BLaER1 (cell line): ENCODE results near the gene MOV10.

ENCODE experiments used
- H3K27ac ChIP-seq: shearing (Covaris generic); formaldehyde crosslinking; 2 replicates; pipeline ENCODE4 v1.8.1; 2022
- H3K27me3 ChIP-seq: shearing (Covaris generic); formaldehyde crosslinking; 2 replicates; pipeline ENCODE4 v1.8.1; 2022
- H3K36me3 ChIP-seq: shearing (Covaris generic); formaldehyde crosslinking; 2 replicates; pipeline ENCODE4 v1.8.1; 2022
- H3K4me1 ChIP-seq: shearing (Covaris generic); formaldehyde crosslinking; 2 replicates; pipeline ENCODE4 v1.8.1; 2022
- H3K4me2 ChIP-seq: shearing (Covaris generic); formaldehyde crosslinking; 2 replicates; pipeline ENCODE4 v1.8.1; 2022
- H3K4me3 ChIP-seq: shearing (Covaris generic); formaldehyde crosslinking; 2 replicates; pipeline ENCODE4 v1.8.1; 2022
- H3K9ac ChIP-seq: shearing (Covaris generic); formaldehyde crosslinking; 2 replicates; pipeline ENCODE4 v1.8.1; 2022
- H3K9me3 ChIP-seq: shearing (Covaris generic); formaldehyde crosslinking; 2 replicates; pipeline ENCODE4 v1.8.1; 2022
- H4K20me1 ChIP-seq: shearing (Covaris generic); formaldehyde crosslinking; 2 replicates; pipeline ENCODE4 v1.8.1; 2022
- Cebpa-rat ChIP-seq: shearing (Covaris generic); IDR thresholded peaks from 2 replicates; pipeline ENCODE4 v1.8.1; 2022

Gene MOV10

GRCh38 chr1:112686835-112687234, 12.4 kb downstream of the MOV10 start:
- TF ChIP-seq Cebpa-rat: no peak
- Histone ChIP-seq H3K4me2 (no peak overlapping the region), H3K9me3 (no peaks in the 10 kb centered on the region), H3K27ac (no peak overlapping the region), H4K20me1 (peaks cover 47% of the 10 kb centered on the region), H3K36me3 (peaks cover 69% of the 10 kb centered on the region), H3K4me3 (no peak overlapping the region), H3K27me3 (no peaks in the 10 kb centered on the region), H3K9ac (no peak overlapping the region), H3K4me1 (peaks cover 13% of the 10 kb centered on the region)

GRCh38 chr1:112687361-112687760, 12.9 kb downstream of the MOV10 start:
- H3K4me2 ChIP-seq: no peak overlapping the region
- no peak for TF ChIP-seq Cebpa-rat
- peaks cover 47% of the 10 kb centered on the region for H4K20me1 ChIP-seq
- H3K9ac ChIP-seq: no peak overlapping the region
- no peak overlapping the region for H3K4me3 ChIP-seq
- H3K36me3 ChIP-seq: peaks cover 71% of the 10 kb centered on the region
- H3K4me1 ChIP-seq: peaks cover 13% of the 10 kb centered on the region
- H3K27ac ChIP-seq: no peak overlapping the region
- no peaks in the 10 kb centered on the region for H3K9me3 ChIP-seq
- no peaks in the 10 kb centered on the region for H3K27me3 ChIP-seq

GRCh38 chr1:112687785-112688496, 13.5 kb downstream of the MOV10 start:
- peaks cover 13% of the 10 kb centered on the region for H3K4me1 ChIP-seq
- H3K4me2 ChIP-seq: no peak overlapping the region
- TF ChIP-seq Cebpa-rat: no peak
- no peak overlapping the region for H3K4me3 ChIP-seq
- peaks cover 71% of the 10 kb centered on the region for H3K36me3 ChIP-seq
- H3K9me3 ChIP-seq: no peaks in the 10 kb centered on the region
- H3K27ac ChIP-seq: no peak overlapping the region
- no peak overlapping the region for H3K9ac ChIP-seq
- peaks cover 43% of the 10 kb centered on the region for H4K20me1 ChIP-seq
- H3K27me3 ChIP-seq: no peaks in the 10 kb centered on the region

- TF ChIP-seq Cebpa-rat: no peak
- Histone ChIP-seq H3K9ac (no peak overlapping the region), H3K27me3 (no peaks in the 10 kb centered on the region), H4K20me1 (peaks cover 38% of the 10 kb centered on the region), H3K36me3 (peaks cover 73% of the 10 kb centered on the region), H3K9me3 (no peaks in the 10 kb centered on the region), H3K4me2 (no peak overlapping the region), H3K27ac (no peak overlapping the region), H3K4me1 (peaks cover 13% of the 10 kb centered on the region), H3K4me3 (no peak overlapping the region)
Observed at GRCh38 chr1:112688781-112689193, 14.3 kb downstream of the MOV10 start.

GRCh38 chr1:112689196-112689841, 14.9 kb downstream of the MOV10 start:
- Histone ChIP-seq H3K4me1 (peaks cover 13% of the 10 kb centered on the region), H3K27me3 (no peaks in the 10 kb centered on the region), H3K4me2 (no peak overlapping the region), H3K36me3 (peaks cover 78% of the 10 kb centered on the region), H3K9me3 (no peaks in the 10 kb centered on the region), H4K20me1 (peaks cover 38% of the 10 kb centered on the region), H3K9ac (no peak overlapping the region), H3K27ac (no peak overlapping the region), H3K4me3 (no peak overlapping the region)
- TF ChIP-seq Cebpa-rat: no peak

- Histone ChIP-seq H3K9me3 (no peaks in the 10 kb centered on the region), H3K4me2 (no peak overlapping the region), H4K20me1 (peaks cover 38% of the 10 kb centered on the region), H3K4me3 (no peak overlapping the region), H3K27me3 (no peaks in the 10 kb centered on the region), H3K9ac (no peak overlapping the region), H3K4me1 (peaks cover 13% of the 10 kb centered on the region), H3K36me3 (peaks cover 83% of the 10 kb centered on the region), H3K27ac (no peak overlapping the region)
- no peak for TF ChIP-seq Cebpa-rat
Observed at GRCh38 chr1:112689842-112690237, 15.4 kb downstream of the MOV10 start.

- H3K27ac ChIP-seq: no peak overlapping the region
- no peak for TF ChIP-seq Cebpa-rat
- H3K9ac ChIP-seq: 0 out of 2 replicates have a peak overlapping the region, but pooled peaks have one; percentile 24
- no peak overlapping the region for H3K4me3 ChIP-seq
- no peak overlapping the region for H3K4me2 ChIP-seq
- H3K36me3 ChIP-seq: peaks cover 98% of the 10 kb centered on the region
- peaks cover 12% of the 10 kb centered on the region for H4K20me1 ChIP-seq
- no peaks in the 10 kb centered on the region for H3K27me3 ChIP-seq
- peaks cover 1% of the 10 kb centered on the region; the same call in 1 of the 2 replicates for H3K4me1 ChIP-seq
- no peaks in the 10 kb centered on the region for H3K9me3 ChIP-seq
Observed at GRCh38 chr1:112692681-112693080, 18.2 kb downstream of the MOV10 start.

- Histone ChIP-seq H3K4me3 (no peak overlapping the region), H3K4me1 (peaks cover 12% of the 10 kb centered on the region; the same call in 1 of the 2 replicates), H3K9ac (no peak overlapping the region), H3K27ac (no peak overlapping the region), H3K36me3 (peaks cover 98% of the 10 kb centered on the region), H3K9me3 (no peaks in the 10 kb centered on the region), H3K4me2 (no peak overlapping the region), H4K20me1 (peaks cover under 1% of the 10 kb centered on the region; the same call in 1 of the 2 replicates), H3K27me3 (no peaks in the 10 kb centered on the region)
- TF ChIP-seq Cebpa-rat: no peak
Observed at GRCh38 chr1:112693821-112694220, 19.4 kb downstream of the MOV10 start.

- no peaks in the 10 kb centered on the region for H3K9me3 ChIP-seq
- no peaks in the 10 kb centered on the region for H3K27me3 ChIP-seq
- no peak for TF ChIP-seq Cebpa-rat
- peaks cover 18% of the 10 kb centered on the region for H3K4me1 ChIP-seq
- H3K4me2 ChIP-seq: no peak overlapping the region
- H3K4me3 ChIP-seq: no peak overlapping the region
- H4K20me1 ChIP-seq: no peaks in the 10 kb centered on the region
- H3K27ac ChIP-seq: no peak overlapping the region
- H3K36me3 ChIP-seq: peaks cover 100% of the 10 kb centered on the region
- no peak overlapping the region for H3K9ac ChIP-seq
Observed at GRCh38 chr1:112694363-112694929, 20.0 kb downstream of the MOV10 start.

- H3K4me2 ChIP-seq: no peak overlapping the region
- no peaks in the 10 kb centered on the region for H4K20me1 ChIP-seq
- TF ChIP-seq Cebpa-rat: no peak
- H3K36me3 ChIP-seq: peaks cover 98% of the 10 kb centered on the region
- H3K4me3 ChIP-seq: no peak overlapping the region
- H3K4me1 ChIP-seq: peaks cover 26% of the 10 kb centered on the region
- no peak overlapping the region for H3K27ac ChIP-seq
- no peak overlapping the region for H3K9ac ChIP-seq
- H3K9me3 ChIP-seq: no peaks in the 10 kb centered on the region
- H3K27me3 ChIP-seq: no peaks in the 10 kb centered on the region
Observed at GRCh38 chr1:112695276-112695675, 20.8 kb downstream of the MOV10 start.
